SK-N-SH (cell line): Measurements from ENCODE around the gene YAP1. TPM values are rescaled to one million over a fixed set of nuclear protein-coding genes. Genes with fewer than 3 reads are reported as not detected.

ENCODE experiments used
- CTCF ChIA-PET: fragments of 300-600, 350-600 bp; formaldehyde crosslinking; extraction: SDS; loops from one replicate; lab custom pipeline; 2021; lab: Yijun Ruan, JAX
- POLR2A ChIA-PET: fragments of 350-600 bp; sonication (Branson Sonifier 250); formaldehyde crosslinking; extraction: SDS; loops from one replicate; lab custom pipeline; 2020; ENCODE audit warnings: antibody characterized with exemption, inconsistent platforms; lab: Yijun Ruan, JAX
- DNase-seq: peaks from one replicate; pipeline ENCODE4 v3.0.0; 2012
- H2AFZ ChIP-seq: fragments of 200-600 bp; sonication (generic); 2 replicates; pipeline ENCODE4 v1.8.1; 2016; ENCODE audit warnings: antibody characterized with exemption, mild to moderate bottlenecking, low read depth
- H3F3A ChIP-seq: fragments of 200-600 bp; sonication (generic); replicated peaks from 2 replicates; pipeline ENCODE3; 2016; ENCODE audit warnings: antibody characterized with exemption, mild to moderate bottlenecking; ENCODE audit not compliant: insufficient read depth
- H3K27ac ChIP-seq, 2 experiments: fragments of 200-500 bp in 1 of 2; fragments of 200-600 bp in 1 of 2; sonication (Bioruptor generic) in 1 of 2; sonication (generic), shearing (Covaris generic) in 1 of 2; 2 replicates each; pipeline versions ENCODE4 v1.5.1 to v1.6.1; 2014 to 2016; ENCODE audit warnings: low read depth in 2 of 2, inconsistent platforms in 1 of 2, low read length in 1 of 2, mild to moderate bottlenecking in 1 of 2, mixed read lengths in 1 of 2
- H3K27me3 ChIP-seq: fragments of 200-600 bp; sonication (generic), shearing (Covaris generic); 2 replicates; pipeline ENCODE4 v1.6.1; 2016; ENCODE audit warnings: mixed run types; ENCODE audit not compliant: insufficient read depth
- H3K36me3 ChIP-seq, 2 experiments: fragments of 200-500 bp in 1 of 2; fragments of 200-600 bp in 1 of 2; sonication (Bioruptor generic) in 1 of 2; sonication (generic) in 1 of 2; replicated peaks in 1 of 2; 2 replicates each; pipeline versions ENCODE3 to v1.5.1; 2014 to 2016; ENCODE audit warnings: low read length in 1 of 2, mild to moderate bottlenecking in 1 of 2; ENCODE audit not compliant: insufficient read depth in 2 of 2, control insufficient read depth in 1 of 2
- H3K4me1 ChIP-seq, 2 experiments: fragments of 200-500 bp in 1 of 2; fragments of 200-600 bp in 1 of 2; sonication (Bioruptor generic) in 1 of 2; sonication (generic), shearing (Covaris generic) in 1 of 2; 2 replicates each; pipeline versions ENCODE4 v1.5.1 to v1.6.1; 2014 to 2016; ENCODE audit warnings: low read depth in 1 of 2, low read length in 1 of 2, mixed run types in 1 of 2; ENCODE audit not compliant: insufficient read depth in 2 of 2, control insufficient read depth in 1 of 2
- H3K4me2 ChIP-seq: fragments of 200-600 bp; sonication (generic), shearing (Covaris generic); 2 replicates; pipeline ENCODE4 v1.6.1; 2017; ENCODE audit warnings: mixed run types
- H3K4me3 ChIP-seq, 2 experiments: fragments of 200-500 bp in 1 of 2; fragments of 200-600 bp in 1 of 2; sonication (Bioruptor generic) in 1 of 2; sonication (generic), shearing (Covaris generic) in 1 of 2; 2 replicates each; pipeline versions ENCODE4 v1.5.1 to v1.8.1; 2014 to 2016; ENCODE audit warnings: low read depth in 2 of 2, inconsistent platforms in 1 of 2, low read length in 1 of 2, mild to moderate bottlenecking in 1 of 2, mixed read lengths in 1 of 2, moderate library complexity in 1 of 2
- H3K79me2 ChIP-seq: fragments of 200-600 bp; sonication (generic); 2 replicates; pipeline ENCODE4 v1.8.1; 2017; ENCODE audit warnings: mild to moderate bottlenecking; ENCODE audit not compliant: insufficient read depth
- H3K9ac ChIP-seq: fragments of 200-600 bp; sonication (generic); 2 replicates; pipeline ENCODE4 v1.6.1; 2017; ENCODE audit warnings: mixed run types
- H3K9me2 ChIP-seq: fragments of 200-600 bp; sonication (generic); 2 replicates; pipeline ENCODE4 v1.6.1; 2017; ENCODE audit warnings: mixed run types
- H3K9me3 ChIP-seq: fragments of 200-600 bp; sonication (generic); 2 replicates; pipeline ENCODE4 v1.6.1; 2017; ENCODE audit warnings: mixed run types, mild to moderate bottlenecking, moderate library complexity
- H4K20me1 ChIP-seq: fragments of 200-600 bp; sonication (generic); 2 replicates; pipeline ENCODE4 v1.6.1; 2017; ENCODE audit warnings: mild to moderate bottlenecking, mixed run types; ENCODE audit not compliant: insufficient read depth
- CTCF ChIP-seq: fragments of 200-600 bp; sonication (generic); IDR thresholded peaks from 2 replicates; pipeline ENCODE4 v1.6.1; 2017; ENCODE audit warnings: antibody characterized with exemption, mild to moderate bottlenecking, moderate library complexity
- EP300 ChIP-seq, 2 experiments: IDR thresholded peaks; 2 replicates each; pipeline versions ENCODE4 v1.4.0 to v1.6.1; 2012; ENCODE audit warnings: borderline replicate concordance in 1 of 2, low read depth in 1 of 2, low read length in 1 of 2
- FOSL2 ChIP-seq: IDR thresholded peaks from 2 replicates; pipeline ENCODE4 v1.4.0; 2012; ENCODE audit warnings: low read depth, mild to moderate bottlenecking, moderate library complexity, borderline replicate concordance
- FOXJ3 ChIP-seq: sonication (generic); formaldehyde crosslinking; IDR thresholded peaks from 2 replicates; pipeline ENCODE4 v1.5.1; 2020; ENCODE audit warnings: mild to moderate bottlenecking, missing genetic modification reagents
- GABPA ChIP-seq: IDR thresholded peaks from 2 replicates; pipeline ENCODE4 v1.4.0; 2012; ENCODE audit warnings: low read depth, mild to moderate bottlenecking
- MAX ChIP-seq: IDR thresholded peaks from 2 replicates; pipeline ENCODE4 v1.4.0; 2012; ENCODE audit warnings: low read depth
- MEF2A ChIP-seq: IDR thresholded peaks from 2 replicates; pipeline ENCODE4 v1.4.0; 2012; ENCODE audit warnings: low read depth, borderline replicate concordance
- NFIC ChIP-seq: IDR thresholded peaks from 2 replicates; pipeline ENCODE4 v1.4.0; 2012; ENCODE audit warnings: borderline replicate concordance
- REST ChIP-seq: IDR thresholded peaks from 2 replicates; pipeline ENCODE4 v1.6.1; 2012; ENCODE audit warnings: mild to moderate bottlenecking, low read depth, low read length, moderate library complexity
- RFX5 ChIP-seq: IDR thresholded peaks from 2 replicates; pipeline ENCODE4 v1.6.1; 2012; ENCODE audit warnings: mild to moderate bottlenecking, improper control_type of control experiment, low read length
- RXRA ChIP-seq: IDR thresholded peaks from 2 replicates; pipeline ENCODE4 v1.4.0; 2012; ENCODE audit warnings: low read depth, mild to moderate bottlenecking, borderline replicate concordance
- SIN3A ChIP-seq: IDR thresholded peaks from 2 replicates; pipeline ENCODE4 v1.6.1; 2012; ENCODE audit warnings: low read depth, mild to moderate bottlenecking, low read length, moderate library complexity, borderline replicate concordance
- TAF1 ChIP-seq: IDR thresholded peaks from 2 replicates; pipeline ENCODE4 v1.6.1; 2012; ENCODE audit warnings: low read depth, mild to moderate bottlenecking, low read length, moderate library complexity, borderline replicate concordance
- TEAD4 ChIP-seq: IDR thresholded peaks from 2 replicates; pipeline ENCODE4 v1.4.0; 2012; ENCODE audit warnings: mild to moderate bottlenecking, borderline replicate concordance; ENCODE audit not compliant: insufficient read depth
- YY1 ChIP-seq: IDR thresholded peaks from 2 replicates; pipeline ENCODE4 v1.4.0; 2012; ENCODE audit warnings: low read depth, mild to moderate bottlenecking
- WGBS: methylation state at CpG from one replicate; pipeline ENCODE4 v1.1.6; 2017; ENCODE audit warnings: low lambda C conversion rate; 5-methylcytosine and 5-hydroxymethylcytosine counted together
- polyA plus RNA-seq, 3 experiments: library from polyadenylated mRNA; depleted of rRNA; stranded (reverse); fragments of >200 nt; gene quantifications; 2 replicates each; pipeline ENCODE4 v1.2.3, GENCODE V29; 2012
- TF ChIP-seq, protein P1 (sequence below): IDR thresholded peaks from 2 replicates; pipeline ENCODE4; 2012

The YAP1 gene
- polyA plus RNA-seq, 1 of the 3 experiments (the other 2 are of a cell fraction): 53.2 TPM

DNA sequence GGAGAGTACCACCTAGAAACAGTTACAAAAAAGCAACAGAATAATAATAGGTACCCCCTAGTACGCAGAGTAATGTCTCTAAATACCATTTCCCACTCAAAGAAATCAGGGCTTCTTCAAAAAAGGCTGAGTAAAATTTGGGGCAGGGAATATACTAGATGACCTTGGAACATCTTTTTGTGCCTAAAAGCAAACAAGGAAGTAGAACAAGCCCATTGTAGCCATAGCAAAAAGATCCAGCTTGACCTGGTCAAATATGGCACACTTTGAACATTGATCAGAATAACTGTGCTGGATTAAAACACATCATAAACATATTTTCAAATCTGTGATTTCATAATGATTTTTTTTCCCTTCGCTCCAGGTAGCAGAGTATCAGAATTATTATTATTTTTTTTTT lies 91.5 kb downstream of the YAP1 start:
- Histone ChIP-seq H3K9ac (no peak overlapping the region), H4K20me1 (no peaks in the 10 kb centered on the region), H3K4me1 (peaks cover 0 to 31% of the 10 kb centered on the region in 2 experiments; a peak in 1 of 4 replicates), H3K4me3 (no peak overlapping the region), H2AFZ (no peak overlapping the region), H3K27ac (no peak overlapping the region), H3F3A (peaks cover 15% of the 10 kb centered on the region), H3K9me3 (no peaks in the 10 kb centered on the region), H3K9me2 (no peaks in the 10 kb centered on the region), H3K79me2 (peaks cover 79% of the 10 kb centered on the region), H3K4me2 (no peak overlapping the region), H3K27me3 (no peaks in the 10 kb centered on the region), H3K36me3 (peaks cover 0 to 57% of the 10 kb centered on the region in 2 experiments)
- DNase-seq: no peak
- WGBS: 87% methylated on average over 2 of the region's 2 CpGs
- TF ChIP-seq FOXJ3 (CRISPR knock-in tag) (no peak), CTCF (no peak)
- ChIA-PET POLR2A (no interaction called here), CTCF (no interaction called here)

DNA sequence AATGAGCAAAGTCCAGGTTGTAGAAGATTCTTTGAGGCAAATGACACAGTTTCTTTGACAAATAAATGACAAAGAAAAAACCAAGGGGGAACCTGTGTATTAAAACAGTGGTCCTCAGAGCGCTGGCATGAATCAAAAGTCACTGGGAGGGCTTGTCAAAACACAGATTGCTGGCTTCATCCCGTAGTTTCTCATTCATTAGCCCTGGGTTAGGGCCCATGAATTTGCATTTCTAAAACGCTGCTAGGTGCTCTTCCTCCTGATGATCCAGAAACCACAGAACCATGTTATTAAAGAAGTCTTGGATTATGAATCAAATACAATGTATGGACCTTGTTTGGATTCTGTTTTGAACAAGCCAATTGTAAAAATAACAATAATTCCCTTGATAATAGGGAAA lies 92.7 kb downstream of the YAP1 start:
- ChIA-PET CTCF (no interaction called here), POLR2A (no interaction called here)
- Histone ChIP-seq H3K9me2 (no peaks in the 10 kb centered on the region), H2AFZ (no peak overlapping the region), H3K9ac (no peak overlapping the region), H3K27me3 (no peaks in the 10 kb centered on the region), H3K4me1 (peaks cover 0 to 19% of the 10 kb centered on the region in 2 experiments; a peak in 1 of 4 replicates), H3K36me3 (peaks cover 0 to 66% of the 10 kb centered on the region in 2 experiments), H3K79me2 (peaks cover 73% of the 10 kb centered on the region), H3K9me3 (no peaks in the 10 kb centered on the region), H3K4me3 (no peak overlapping the region), H3F3A (peaks cover 8% of the 10 kb centered on the region), H3K4me2 (no peak overlapping the region), H3K27ac (no peak overlapping the region), H4K20me1 (no peaks in the 10 kb centered on the region)
- no peak for DNase-seq
- TF ChIP-seq GABPA: no peak
- 73% methylated on average over 3 of the region's 3 CpGs for WGBS

DNA sequence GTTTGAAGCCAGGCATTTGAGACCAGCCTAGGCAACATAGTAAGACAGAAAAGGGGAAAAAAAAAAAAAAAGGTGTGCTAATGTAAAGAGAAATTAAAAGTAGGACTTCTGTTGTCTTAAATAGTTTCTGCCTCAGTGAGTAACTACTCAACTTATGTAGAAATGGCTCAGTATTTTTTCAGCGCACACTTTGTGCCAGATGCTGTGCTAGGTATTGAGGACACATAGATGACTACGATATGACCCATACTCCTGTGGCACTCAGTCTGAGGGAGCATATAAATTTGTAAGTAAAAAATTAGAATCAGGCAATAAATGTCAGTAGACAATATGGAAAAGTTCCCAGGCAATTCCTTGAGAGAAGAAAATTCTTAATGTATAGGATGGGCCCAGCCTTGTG lies 93.9 kb downstream of the YAP1 start:
- Histone ChIP-seq H2AFZ (no peak overlapping the region), H3K27me3 (no peaks in the 10 kb centered on the region), H4K20me1 (no peaks in the 10 kb centered on the region), H3K4me3 (no peak overlapping the region), H3K4me2 (no peak overlapping the region), H3K79me2 (peaks cover 65% of the 10 kb centered on the region), H3K27ac (peak overlapping the region in 1 of 2 experiments; percentile 9; a peak in 2 of 4 replicates), H3K36me3 (peaks cover 2 to 68% of the 10 kb centered on the region in 2 experiments), H3K9me2 (no peaks in the 10 kb centered on the region), H3K9ac (no peak overlapping the region), H3F3A (peaks cover 12% of the 10 kb centered on the region), H3K9me3 (no peaks in the 10 kb centered on the region), H3K4me1 (peaks cover 0 to 14% of the 10 kb centered on the region in 2 experiments; a peak in 1 of 4 replicates)
- CTCF ChIA-PET: no interaction called here
- no peak for DNase-seq
- WGBS: 40% methylated on average over 2 of the region's 2 CpGs
- POLR2A ChIA-PET: no interaction called here
- TF ChIP-seq FOSL2 (no peak), YY1 (no peak), NFIC (no peak), REST (no peak), RXRA (no peak), SIN3A (no peak), FOXJ3 (CRISPR knock-in tag) (no peak), TAF1 (no peak), MAX (no peak), EP300 (IDR thresholded peaks at IDR 0.05; ENCODE audit: borderline replicate concordance in 1 of 2, low read depth in 1 of 2, low read length in 1 of 2) (no peak), RFX5 (no peak), MEF2A (no peak), TEAD4 (no peak)
- TF ChIP-seq, protein P1, sequence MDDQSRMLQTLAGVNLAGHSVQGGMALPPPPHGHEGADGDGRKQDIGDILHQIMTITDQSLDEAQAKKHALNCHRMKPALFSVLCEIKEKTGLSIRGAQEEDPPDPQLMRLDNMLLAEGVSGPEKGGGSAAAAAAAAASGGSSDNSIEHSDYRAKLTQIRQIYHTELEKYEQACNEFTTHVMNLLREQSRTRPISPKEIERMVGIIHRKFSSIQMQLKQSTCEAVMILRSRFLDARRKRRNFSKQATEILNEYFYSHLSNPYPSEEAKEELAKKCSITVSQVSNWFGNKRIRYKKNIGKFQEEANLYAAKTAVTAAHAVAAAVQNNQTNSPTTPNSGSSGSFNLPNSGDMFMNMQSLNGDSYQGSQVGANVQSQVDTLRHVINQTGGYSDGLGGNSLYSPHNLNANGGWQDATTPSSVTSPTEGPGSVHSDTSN: no peak
